WTC11 (cell line): ENCODE results near the gene CA5A. TPM values are rescaled to one million over a fixed set of nuclear protein-coding genes. Genes with fewer than 3 reads are reported as not detected.

ENCODE experiments used
- ATAC-seq: fragments of 200-7000 bp; cut with Tn5 transposase; 2 replicates; pipeline ENCODE4 v1.10.0; 2021; ENCODE audit warnings: mild to moderate bottlenecking, moderate library complexity
- CTCF ChIA-PET: fragments of 300-600 bp; sonication (Branson Sonifier 250); formaldehyde crosslinking; loops from one replicate; lab custom pipeline; 2021; ENCODE audit warnings: antibody characterized with exemption; lab: Charles Lee
- POLR2A ChIA-PET: fragments of 350-600 bp; sonication (Branson Sonifier 250); formaldehyde crosslinking; loops from one replicate; lab custom pipeline; 2021; ENCODE audit warnings: antibody characterized with exemption; lab: Charles Lee
- DNase-seq: peaks from one replicate; pipeline ENCODE4 v3.0.0; 2021; ENCODE audit warnings: low spot score
- H3K27ac Mint-ChIP-seq: 2 replicates; pipeline ENCODE4 v1.8.0; 2021; ENCODE audit warnings: mixed read lengths
- H3K27me3 Mint-ChIP-seq: 2 replicates; pipeline ENCODE4 v1.8.0; 2021; ENCODE audit warnings: low read depth, mild to moderate bottlenecking, moderate library complexity, mixed read lengths
- H3K36me3 Mint-ChIP-seq: 2 replicates; pipeline ENCODE4 v1.8.0; 2021; ENCODE audit warnings: mixed read lengths
- H3K4me1 Mint-ChIP-seq: 2 replicates; pipeline ENCODE4 v1.8.0; 2022; ENCODE audit warnings: mixed read lengths
- H3K4me3 Mint-ChIP-seq: 2 replicates; pipeline ENCODE4 v1.8.0; 2021; ENCODE audit warnings: mild to moderate bottlenecking, moderate library complexity, mixed read lengths
- H3K9me3 Mint-ChIP-seq: 2 replicates; pipeline ENCODE4 v1.8.0; 2021; ENCODE audit warnings: mixed read lengths
- ATF3 ChIP-seq: sonication (generic); formaldehyde crosslinking; conservative IDR thresholded peaks from 2 replicates; pipeline ENCODE4 v1.8.1; 2022; ENCODE audit warnings: mild to moderate bottlenecking, missing genetic modification reagents
- FOXP1 ChIP-seq: sonication (generic); formaldehyde crosslinking; IDR thresholded peaks from 2 replicates; pipeline ENCODE4 v1.8.0; 2022; ENCODE audit warnings: missing genetic modification reagents, mild to moderate bottlenecking, moderate library complexity, borderline replicate concordance
- NR1H2 ChIP-seq: sonication (generic); formaldehyde crosslinking; IDR thresholded peaks from 2 replicates; pipeline ENCODE4 v1.9.0; 2021; ENCODE audit warnings: mild to moderate bottlenecking, moderate library complexity, missing genetic modification reagents
- RELA ChIP-seq: sonication (generic); formaldehyde crosslinking; IDR thresholded peaks from 2 replicates; pipeline ENCODE4 v1.8.1; 2022; ENCODE audit warnings: missing genetic modification reagents, mild to moderate bottlenecking, borderline replicate concordance
- RORB ChIP-seq: fragments of 250-450 bp; sonication (Bioruptor Pico); IDR thresholded peaks from 2 replicates; pipeline ENCODE4 v1.9.0; 2021; ENCODE audit warnings: mild to moderate bottlenecking
- SMAD3 ChIP-seq: sonication (generic); formaldehyde crosslinking; IDR thresholded peaks from 2 replicates; pipeline ENCODE4 v1.8.0; 2022; ENCODE audit warnings: missing genetic modification reagents, mild to moderate bottlenecking, borderline replicate concordance
- total RNA-seq: library from RNA; stranded (reverse); gene quantifications from 3 replicates; pipeline ENCODE4 v1.2.3, GENCODE V29; 2021
- TF ChIP-seq, protein P1 (sequence below): sonication (generic); formaldehyde crosslinking; IDR thresholded peaks from 2 replicates; pipeline ENCODE4 v1.8.0; 2022; ENCODE audit warnings: missing genetic modification reagents
- TF ChIP-seq, protein P2 (sequence below): fragments of 250-450 bp; sonication (Bioruptor Pico); IDR thresholded peaks from 2 replicates; pipeline ENCODE4 v1.8.0; 2021; ENCODE audit warnings: mild to moderate bottlenecking
- TF ChIP-seq, protein P3 (sequence below): fragments of 250-450 bp; sonication (Bioruptor Pico); IDR thresholded peaks from 2 replicates; pipeline ENCODE4 v2.1.2; 2022; ENCODE audit warnings: mild to moderate bottlenecking, moderate library complexity
- TF ChIP-seq, protein P4 (sequence below): sonication (generic); formaldehyde crosslinking; IDR thresholded peaks from 2 replicates; pipeline ENCODE4 v1.8.1; 2022; ENCODE audit warnings: missing genetic modification reagents, borderline replicate concordance
- TF ChIP-seq, protein P5 (sequence below): fragments of 200-600 bp; IDR thresholded peaks from 2 replicates; pipeline ENCODE4 v1.8.0; 2022; ENCODE audit warnings: antibody characterized with exemption

Gene CA5A
- total RNA-seq, 1 experiment from 2014 or later = not detected

- TF ChIP-seq FOXP1 (CRISPR knock-in tag) (no peak), NR1H2 (CRISPR knock-in tag) (no peak), SMAD3 (CRISPR knock-in tag) (no peak), RELA (CRISPR knock-in tag) (no peak)
- TF ChIP-seq, protein P1, sequence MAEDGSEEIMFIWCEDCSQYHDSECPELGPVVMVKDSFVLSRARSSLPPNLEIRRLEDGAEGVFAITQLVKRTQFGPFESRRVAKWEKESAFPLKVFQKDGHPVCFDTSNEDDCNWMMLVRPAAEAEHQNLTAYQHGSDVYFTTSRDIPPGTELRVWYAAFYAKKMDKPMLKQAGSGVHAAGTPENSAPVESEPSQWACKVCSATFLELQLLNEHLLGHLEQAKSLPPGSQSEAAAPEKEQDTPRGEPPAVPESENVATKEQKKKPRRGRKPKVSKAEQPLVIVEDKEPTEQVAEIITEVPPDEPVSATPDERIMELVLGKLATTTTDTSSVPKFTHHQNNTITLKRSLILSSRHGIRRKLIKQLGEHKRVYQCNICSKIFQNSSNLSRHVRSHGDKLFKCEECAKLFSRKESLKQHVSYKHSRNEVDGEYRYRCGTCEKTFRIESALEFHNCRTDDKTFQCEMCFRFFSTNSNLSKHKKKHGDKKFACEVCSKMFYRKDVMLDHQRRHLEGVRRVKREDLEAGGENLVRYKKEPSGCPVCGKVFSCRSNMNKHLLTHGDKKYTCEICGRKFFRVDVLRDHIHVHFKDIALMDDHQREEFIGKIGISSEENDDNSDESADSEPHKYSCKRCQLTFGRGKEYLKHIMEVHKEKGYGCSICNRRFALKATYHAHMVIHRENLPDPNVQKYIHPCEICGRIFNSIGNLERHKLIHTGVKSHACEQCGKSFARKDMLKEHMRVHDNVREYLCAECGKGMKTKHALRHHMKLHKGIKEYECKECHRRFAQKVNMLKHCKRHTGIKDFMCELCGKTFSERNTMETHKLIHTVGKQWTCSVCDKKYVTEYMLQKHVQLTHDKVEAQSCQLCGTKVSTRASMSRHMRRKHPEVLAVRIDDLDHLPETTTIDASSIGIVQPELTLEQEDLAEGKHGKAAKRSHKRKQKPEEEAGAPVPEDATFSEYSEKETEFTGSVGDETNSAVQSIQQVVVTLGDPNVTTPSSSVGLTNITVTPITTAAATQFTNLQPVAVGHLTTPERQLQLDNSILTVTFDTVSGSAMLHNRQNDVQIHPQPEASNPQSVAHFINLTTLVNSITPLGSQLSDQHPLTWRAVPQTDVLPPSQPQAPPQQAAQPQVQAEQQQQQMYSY (CRISPR knock-in tag) = no peak
- TF ChIP-seq, protein P2, sequence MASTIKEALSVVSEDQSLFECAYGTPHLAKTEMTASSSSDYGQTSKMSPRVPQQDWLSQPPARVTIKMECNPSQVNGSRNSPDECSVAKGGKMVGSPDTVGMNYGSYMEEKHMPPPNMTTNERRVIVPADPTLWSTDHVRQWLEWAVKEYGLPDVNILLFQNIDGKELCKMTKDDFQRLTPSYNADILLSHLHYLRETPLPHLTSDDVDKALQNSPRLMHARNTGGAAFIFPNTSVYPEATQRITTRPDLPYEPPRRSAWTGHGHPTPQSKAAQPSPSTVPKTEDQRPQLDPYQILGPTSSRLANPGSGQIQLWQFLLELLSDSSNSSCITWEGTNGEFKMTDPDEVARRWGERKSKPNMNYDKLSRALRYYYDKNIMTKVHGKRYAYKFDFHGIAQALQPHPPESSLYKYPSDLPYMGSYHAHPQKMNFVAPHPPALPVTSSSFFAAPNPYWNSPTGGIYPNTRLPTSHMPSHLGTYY = no peak
- TF ChIP-seq, protein P3, sequence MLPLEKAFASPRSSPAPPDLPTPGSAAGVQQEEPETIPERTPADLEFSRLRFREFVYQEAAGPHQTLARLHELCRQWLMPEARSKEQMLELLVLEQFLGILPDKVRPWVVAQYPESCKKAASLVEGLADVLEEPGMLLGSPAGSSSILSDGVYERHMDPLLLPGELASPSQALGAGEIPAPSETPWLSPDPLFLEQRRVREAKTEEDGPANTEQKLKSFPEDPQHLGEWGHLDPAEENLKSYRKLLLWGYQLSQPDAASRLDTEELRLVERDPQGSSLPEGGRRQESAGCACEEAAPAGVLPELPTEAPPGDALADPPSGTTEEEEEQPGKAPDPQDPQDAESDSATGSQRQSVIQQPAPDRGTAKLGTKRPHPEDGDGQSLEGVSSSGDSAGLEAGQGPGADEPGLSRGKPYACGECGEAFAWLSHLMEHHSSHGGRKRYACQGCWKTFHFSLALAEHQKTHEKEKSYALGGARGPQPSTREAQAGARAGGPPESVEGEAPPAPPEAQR (CRISPR knock-in tag) = no peak
- TF ChIP-seq, protein P4, sequence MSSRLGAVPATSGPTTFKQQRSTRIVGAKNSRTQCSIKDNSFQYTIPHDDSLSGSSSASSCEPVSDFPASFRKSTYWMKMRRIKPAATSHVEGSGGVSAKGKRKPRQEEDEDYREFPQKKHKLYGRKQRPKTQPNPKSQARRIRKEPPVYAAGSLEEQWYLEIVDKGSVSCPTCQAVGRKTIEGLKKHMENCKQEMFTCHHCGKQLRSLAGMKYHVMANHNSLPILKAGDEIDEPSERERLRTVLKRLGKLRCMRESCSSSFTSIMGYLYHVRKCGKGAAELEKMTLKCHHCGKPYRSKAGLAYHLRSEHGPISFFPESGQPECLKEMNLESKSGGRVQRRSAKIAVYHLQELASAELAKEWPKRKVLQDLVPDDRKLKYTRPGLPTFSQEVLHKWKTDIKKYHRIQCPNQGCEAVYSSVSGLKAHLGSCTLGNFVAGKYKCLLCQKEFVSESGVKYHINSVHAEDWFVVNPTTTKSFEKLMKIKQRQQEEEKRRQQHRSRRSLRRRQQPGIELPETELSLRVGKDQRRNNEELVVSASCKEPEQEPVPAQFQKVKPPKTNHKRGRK = no peak
Measured at GRCh38 chr16:87924811-87925670, 11.3 kb downstream of the CA5A start (continued).

DNA sequence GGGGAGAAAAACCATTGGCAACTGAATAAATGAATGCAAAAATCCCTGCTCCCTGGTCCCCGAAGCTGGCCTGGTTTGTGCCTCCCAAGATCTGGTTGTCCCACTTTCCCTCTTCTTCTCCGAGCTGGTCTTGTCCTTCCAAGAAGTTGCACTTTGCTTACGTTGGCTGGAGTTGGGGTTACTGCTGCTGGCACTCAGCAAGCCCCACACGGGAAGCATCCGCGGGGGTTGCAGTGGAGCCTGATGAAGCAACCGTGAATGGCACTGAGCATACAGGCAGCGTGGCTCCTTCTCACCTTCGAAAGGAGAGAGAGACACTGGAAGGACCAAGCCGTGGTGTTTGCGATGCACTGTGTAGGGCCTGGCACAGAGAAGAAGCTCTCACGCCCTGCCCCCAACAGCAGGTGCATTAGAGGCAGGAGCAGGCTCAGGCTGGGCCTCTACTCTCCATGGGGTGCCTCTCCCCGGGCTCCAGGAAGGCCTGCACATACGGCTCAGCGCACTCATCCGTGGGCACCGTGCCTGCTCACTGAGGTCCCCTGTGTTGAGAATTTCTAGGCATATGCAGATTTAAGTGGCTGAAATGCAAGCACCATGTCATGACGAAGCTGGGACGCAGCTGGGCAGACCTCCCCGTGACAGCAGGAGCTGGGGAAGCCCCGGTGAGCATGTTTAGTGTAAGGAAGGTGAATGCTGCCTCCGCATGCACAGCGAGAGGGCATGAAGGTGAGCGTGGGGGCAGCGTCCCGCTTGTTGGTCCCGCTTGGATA lies 12.1 kb downstream of the CA5A start:
- TF ChIP-seq, protein P2 = no peak
- TF ChIP-seq ATF3 (CRISPR knock-in tag) (0 out of 2 replicates have a peak, but pooled peaks have one; percentile 22), RORB (CRISPR knock-in tag) (no peak)
- TF ChIP-seq, protein P5, sequence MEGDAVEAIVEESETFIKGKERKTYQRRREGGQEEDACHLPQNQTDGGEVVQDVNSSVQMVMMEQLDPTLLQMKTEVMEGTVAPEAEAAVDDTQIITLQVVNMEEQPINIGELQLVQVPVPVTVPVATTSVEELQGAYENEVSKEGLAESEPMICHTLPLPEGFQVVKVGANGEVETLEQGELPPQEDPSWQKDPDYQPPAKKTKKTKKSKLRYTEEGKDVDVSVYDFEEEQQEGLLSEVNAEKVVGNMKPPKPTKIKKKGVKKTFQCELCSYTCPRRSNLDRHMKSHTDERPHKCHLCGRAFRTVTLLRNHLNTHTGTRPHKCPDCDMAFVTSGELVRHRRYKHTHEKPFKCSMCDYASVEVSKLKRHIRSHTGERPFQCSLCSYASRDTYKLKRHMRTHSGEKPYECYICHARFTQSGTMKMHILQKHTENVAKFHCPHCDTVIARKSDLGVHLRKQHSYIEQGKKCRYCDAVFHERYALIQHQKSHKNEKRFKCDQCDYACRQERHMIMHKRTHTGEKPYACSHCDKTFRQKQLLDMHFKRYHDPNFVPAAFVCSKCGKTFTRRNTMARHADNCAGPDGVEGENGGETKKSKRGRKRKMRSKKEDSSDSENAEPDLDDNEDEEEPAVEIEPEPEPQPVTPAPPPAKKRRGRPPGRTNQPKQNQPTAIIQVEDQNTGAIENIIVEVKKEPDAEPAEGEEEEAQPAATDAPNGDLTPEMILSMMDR = no peak
- DNase-seq (no peak), ATAC-seq (no peak)
- H3K4me1 Mint-ChIP-seq = peaks cover 22% of the 10 kb centered on the region
- POLR2A ChIA-PET = no interaction called here
- no peaks in the 10 kb centered on the region for H3K36me3 Mint-ChIP-seq
- H3K4me3 Mint-ChIP-seq = no peak overlapping the region
- H3K27me3 Mint-ChIP-seq = no peaks in the 10 kb centered on the region; the same call in 1 of the 2 replicates
- no peaks in the 10 kb centered on the region for H3K9me3 Mint-ChIP-seq
- H3K27ac Mint-ChIP-seq = peak overlapping the region; percentile 87; the same call in 1 of the 2 replicates
- CTCF ChIA-PET = interaction anchor here (0.5 to 1.8 kb wide), 6 partner anchors 46 to 147 kb away, joined by 3 to 5 read pairs (median 3); no protein-coding TSS in a partner anchor
